K562 (cell line): ENCODE results near the gene HYOU1. TPM values are rescaled to one million over a fixed set of nuclear protein-coding genes. Genes with fewer than 3 reads are reported as not detected.
A peak's percentile ranks its signal among the peaks of the same experiment; 100 is the strongest.

Source experiments
- ELK3 ChIP-seq: fragments of 450-650 bp; formaldehyde crosslinking; IDR thresholded peaks from 2 replicates; pipeline ENCODE4 v1.4.0; 2020; ENCODE audit warnings: mild to moderate bottlenecking
- HDAC2 ChIP-seq: fragments of 450-650 bp; IDR thresholded peaks from 2 replicates; pipeline ENCODE4 v1.6.1; 2016; ENCODE audit warnings: mild to moderate bottlenecking
- HMGN3 ChIP-seq: IDR thresholded peaks from 2 replicates; pipeline ENCODE4 v1.6.1; 2011; ENCODE audit warnings: borderline replicate concordance, low read depth, mild to moderate bottlenecking, mixed read lengths, low read length; ENCODE audit not compliant: insufficient read length; ENCODE audit errors: extremely low read depth
- MAFK ChIP-seq: IDR thresholded peaks from 2 replicates; pipeline ENCODE4 v1.6.1; 2011; ENCODE audit warnings: low read length, improper control_type of control experiment
- MTF1 ChIP-seq: fragments of 250-450 bp; sonication (Bioruptor Pico); IDR thresholded peaks from 2 replicates; pipeline ENCODE4 v1.9.0; 2021; ENCODE audit warnings: moderate library complexity, mild to moderate bottlenecking, inconsistent platforms, borderline replicate concordance
- PBX2 ChIP-seq, 2 experiments: IDR thresholded peaks in 1 of 2; conservative IDR thresholded peaks in 1 of 2; 2 replicates each; pipeline ENCODE4 v1.6.1; 2016; ENCODE audit warnings: low read depth in 2 of 2, mild to moderate bottlenecking in 1 of 2, missing compliant biosample characterization in 1 of 2, missing genetic modification characterization in 1 of 2, moderate library complexity in 1 of 2
- RBBP5 ChIP-seq: fragments of 200-600 bp; sonication (generic); IDR thresholded peaks from 2 replicates; pipeline ENCODE4 v1.6.1; 2012; ENCODE audit warnings: borderline replicate concordance, mild to moderate bottlenecking, low read length, control low read depth, inconsistent platforms; ENCODE audit not compliant: insufficient read depth, poor library complexity, severe bottlenecking
- SAFB ChIP-seq: fragments of 200-400 bp; formaldehyde crosslinking; IDR thresholded peaks from 2 replicates; pipeline ENCODE4 v1.6.1; 2017; ENCODE audit warnings: low read depth, low read length, borderline replicate concordance
- USF2 ChIP-seq: sonication (generic); formaldehyde crosslinking; IDR thresholded peaks from 2 replicates; pipeline ENCODE4 v1.5.0; 2020; ENCODE audit warnings: missing genetic modification reagents
- ZFX ChIP-seq: sonication (generic); formaldehyde crosslinking; IDR thresholded peaks from 2 replicates; pipeline ENCODE4 v1.8.0; 2022; ENCODE audit warnings: mild to moderate bottlenecking, missing genetic modification reagents, moderate library complexity
- ZNF143 ChIP-seq: sonication (generic); formaldehyde crosslinking; IDR thresholded peaks from 2 replicates; pipeline ENCODE4 v1.9.0; 2022; ENCODE audit warnings: mild to moderate bottlenecking, missing genetic modification reagents
- ZNF175 ChIP-seq: fragments of 200-800 bp; sonication (Bioruptor generic); IDR thresholded peaks from 2 replicates; pipeline ENCODE4 v1.6.1; 2016; ENCODE audit warnings: low read depth, mild to moderate bottlenecking, missing genetic modification characterization, missing compliant biosample characterization
- ZNF583 ChIP-seq: fragments of 250-450 bp; sonication (Bioruptor Pico); IDR thresholded peaks from 2 replicates; pipeline ENCODE4 v1.4.0; 2020
- ZNF695 ChIP-seq: fragments of 450-650 bp; formaldehyde crosslinking; IDR thresholded peaks from 2 replicates; pipeline ENCODE4 v1.4.0; 2020; ENCODE audit warnings: mild to moderate bottlenecking, moderate library complexity
- polyA plus RNA-seq, 8 experiments: library from polyadenylated mRNA; depleted of rRNA in 4 of 8; stranded (reverse) in 5 of 8; unstranded in 3 of 8; fragments of >200 nt; fragmentation: Nextera tagmentation in 2 of 8; fragmentation: Illumina TruSeq in 1 of 8; extraction: Ambion mirVana in 2 of 8; extraction: Trizol in 1 of 8; gene quantifications; 2 replicates each; pipeline versions ENCODE4 v1.2.1 to v1.2.3, GENCODE V29; 2011 to 2014; ENCODE audit warnings: inconsistent platforms in 1 of 8, missing spikeins in 1 of 8
- total RNA-seq, 7 experiments: library from RNA; depleted of rRNA in 6 of 7; stranded (reverse); fragments of >200 nt in 6 of 7; fragmentation: Illumina TruSeq in 2 of 7; extraction: Trizol in 2 of 7; gene quantifications; 2 replicates each; pipeline versions ENCODE4 v1.2.1 to v1.2.3, GENCODE V29; 2011 to 2021; ENCODE audit warnings: low replicate concordance in 1 of 7
- TF ChIP-seq, protein P1 (sequence below), 2 experiments: fragments of 450-650 bp in 1 of 2; sonication (generic) in 1 of 2; formaldehyde crosslinking in 1 of 2; IDR thresholded peaks in 1 of 2; conservative IDR thresholded peaks in 1 of 2; 2 replicates each; pipeline versions ENCODE4 v1.6.1 to v1.8.1; 2016 to 2023; ENCODE audit warnings: mild to moderate bottlenecking in 2 of 2, moderate library complexity in 2 of 2, inconsistent platforms in 1 of 2, missing genetic modification reagents in 1 of 2
- TF ChIP-seq, protein P2 (sequence below): fragments of 450-650 bp; IDR thresholded peaks from 2 replicates; pipeline ENCODE4 v1.6.1; 2016

The HYOU1 gene
- total and polyA plus RNA-seq, 9 of the 15 experiments (the other 6 are each of a cell fraction or from before 2014, with no cell fraction given): 19.5 to 197 (median 128) TPM

DNA sequence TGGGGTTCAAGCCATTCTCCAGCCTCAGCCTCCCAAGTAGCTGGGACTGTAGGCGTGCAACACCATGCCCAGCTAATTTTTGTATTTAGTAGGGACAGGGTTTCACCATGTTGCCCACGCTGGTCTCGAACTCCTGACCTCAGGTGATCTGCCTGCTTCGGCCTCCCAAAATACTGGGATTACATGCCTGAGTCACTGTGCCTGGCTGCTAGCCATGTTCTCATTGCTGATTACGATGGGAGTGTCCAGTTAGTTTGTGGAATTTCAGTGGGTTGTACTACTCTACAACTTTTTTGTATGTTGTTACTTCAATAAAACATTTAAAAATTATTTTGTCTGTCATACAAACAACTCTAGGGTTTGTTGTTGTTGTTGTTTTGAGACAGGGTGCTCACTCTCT, 5.8 kb upstream of the HYOU1 start (continued):
- TF ChIP-seq, protein P1, sequence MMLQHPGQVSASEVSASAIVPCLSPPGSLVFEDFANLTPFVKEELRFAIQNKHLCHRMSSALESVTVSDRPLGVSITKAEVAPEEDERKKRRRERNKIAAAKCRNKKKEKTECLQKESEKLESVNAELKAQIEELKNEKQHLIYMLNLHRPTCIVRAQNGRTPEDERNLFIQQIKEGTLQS (IDR thresholded peaks at IDR 0.05): peak; percentile 36; the same call in 1 of the 2 replicates
- TF ChIP-seq, protein P1 (CRISPR knock-in tag; conservative IDR thresholded peaks at IDR 0.05): no peak
- 0 out of 2 replicates have a peak, but pooled peaks have one; percentile 49 for TF ChIP-seq HDAC2
- TF ChIP-seq ZNF143 (CRISPR knock-in tag): no peak
- TF ChIP-seq USF2 (CRISPR knock-in tag): no peak
- no peak for TF ChIP-seq ZNF583
- TF ChIP-seq, protein P2, sequence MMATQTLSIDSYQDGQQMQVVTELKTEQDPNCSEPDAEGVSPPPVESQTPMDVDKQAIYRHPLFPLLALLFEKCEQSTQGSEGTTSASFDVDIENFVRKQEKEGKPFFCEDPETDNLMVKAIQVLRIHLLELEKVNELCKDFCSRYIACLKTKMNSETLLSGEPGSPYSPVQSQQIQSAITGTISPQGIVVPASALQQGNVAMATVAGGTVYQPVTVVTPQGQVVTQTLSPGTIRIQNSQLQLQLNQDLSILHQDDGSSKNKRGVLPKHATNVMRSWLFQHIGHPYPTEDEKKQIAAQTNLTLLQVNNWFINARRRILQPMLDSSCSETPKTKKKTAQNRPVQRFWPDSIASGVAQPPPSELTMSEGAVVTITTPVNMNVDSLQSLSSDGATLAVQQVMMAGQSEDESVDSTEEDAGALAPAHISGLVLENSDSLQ: no peak
- TF ChIP-seq PBX2 (CRISPR knock-in tag; IDR thresholded peaks at IDR 0.05; ENCODE audit: low read depth): no peak
- TF ChIP-seq PBX2 (tag; conservative IDR thresholded peaks at IDR 0.05; ENCODE audit: low read depth): no peak
- peak; percentile 82 for TF ChIP-seq MAFK
- TF ChIP-seq ZFX (CRISPR knock-in tag): no peak
- TF ChIP-seq SAFB: no peak
- TF ChIP-seq ZNF175 (CRISPR knock-in tag): no peak
- no peak for TF ChIP-seq HMGN3
- TF ChIP-seq RBBP5: no peak
- no peak for TF ChIP-seq ZNF695
- no peak for TF ChIP-seq MTF1 (CRISPR knock-in tag)
- no peak for TF ChIP-seq ELK3 (CRISPR knock-in tag)
